HG02852 (cell line): ENCODE data around the gene MTOR.
"Not testable (repeated sequence)": the region's sequence is repeated elsewhere in the genome, so short reads cannot be mapped to it uniquely, and the experiment has no call there.

Source experiments
- ATAC-seq: cut with Tn5 transposase; IDR thresholded peaks from one replicate; pipeline ENCODE4 v1.9.1; 2021; ENCODE audit warnings: mild to moderate bottlenecking, moderate library complexity; ENCODE audit not compliant: unreplicated experiment

The MTOR gene

GRCh38 chr1:11125931-11126330 lies 136.4 kb downstream of the MTOR start:
- no peak for ATAC-seq

- no peak for ATAC-seq
These were observed 137.4 kb downstream of the MTOR start for GRCh38 chr1:11124965-11125364.

GRCh38 chr1:11116318-11116717 lies 146.0 kb downstream of the MTOR start:
- ATAC-seq, result no peak

- ATAC-seq, result no peak
These were observed 147.4 kb downstream of the MTOR start for GRCh38 chr1:11114966-11115365.

- no peak for ATAC-seq
These were observed 153.1 kb downstream of the MTOR start for GRCh38 chr1:11109047-11109760.

- no peak for ATAC-seq
These were observed 154.8 kb downstream of the MTOR start for GRCh38 chr1:11107599-11107998.

- no peak for ATAC-seq
These were observed 156.8 kb downstream of the MTOR start for GRCh38 chr1:11105586-11105985.

- no peak for ATAC-seq
These were observed 161.0 kb downstream of the MTOR start for GRCh38 chr1:11101347-11101746.

GRCh38 chr1:11100806-11101205 lies 161.5 kb downstream of the MTOR start:
- ATAC-seq, result not testable (repeated sequence)

- no peak for ATAC-seq
These were observed 162.2 kb downstream of the MTOR start for GRCh38 chr1:11100149-11100493.

- ATAC-seq, result peak; percentile 92
These were observed 162.8 kb downstream of the MTOR start, which contains the start of gene EXOSC10 for GRCh38 chr1:11099310-11100148. Gene EXOSC10, minus strand, starts transcription at chr1:11099869. Its CDS starts 38 bp downstream, at chr1:11099831.

GRCh38 chr1:11098931-11099309 lies 163.4 kb downstream of the MTOR start:
- ATAC-seq, result no peak

GRCh38 chr1:11083784-11084183 lies 178.6 kb downstream of the MTOR start:
- ATAC-seq, result not testable (repeated sequence)

- ATAC-seq, result no peak
These were observed 181.4 kb downstream of the MTOR start for GRCh38 chr1:11080931-11081330.

GRCh38 chr1:11078631-11079030 lies 183.7 kb downstream of the MTOR start:
- ATAC-seq, result no peak

GRCh38 chr1:11073398-11073797 lies 189.0 kb downstream of the MTOR start:
- not testable (repeated sequence) for ATAC-seq

GRCh38 chr1:11072216-11072917 lies 190.0 kb downstream of the MTOR start:
- no peak for ATAC-seq

GRCh38 chr1:11071463-11072215 lies 190.7 kb downstream of the MTOR start:
- ATAC-seq, result no peak

GRCh38 chr1:11070876-11071275 lies 191.5 kb downstream of the MTOR start:
- no peak for ATAC-seq

- ATAC-seq, result no peak
These were observed 193.5 kb downstream of the MTOR start for GRCh38 chr1:11068600-11069473.
